ENCODE results near the gene MRPL39.

- no peak for TF ChIP-seq RNF2 (IDR thresholded peaks at IDR 0.05; ENCODE audit: borderline replicate concordance, low read depth)
- no peak for TF ChIP-seq CTCF (IDR thresholded peaks at IDR 0.05)
- TF ChIP-seq RAD21 (conservative IDR thresholded peaks at IDR 0.05 in 1 of 2, IDR thresholded peaks at IDR 0.05 in 1 of 2): no peak
- no peak for TF ChIP-seq MAZ (IDR thresholded peaks at IDR 0.05; ENCODE audit: borderline replicate concordance, low read depth, low read length)
- TF ChIP-seq BHLHE40 (IDR thresholded peaks at IDR 0.05; ENCODE audit: low read depth, low read length): no peak
- no peak for TF ChIP-seq EP300 (IDR thresholded peaks at IDR 0.05)
- TF ChIP-seq RCOR1 (IDR thresholded peaks at IDR 0.05; ENCODE audit: low read depth, low read length): no peak
- TF ChIP-seq POLR2A (IDR thresholded peaks at IDR 0.05; ENCODE audit: low read length): no peak
Measured at GRCh38 chr21:25635310-25635709, 28.0 kb upstream of the MRPL39 start.
